ENCODE data around the gene HOXB4.

HOXB4 gene

GRCh38 chr17:48601539-48602425 is 23.6 kb upstream of the HOXB4 start:
- Histone ChIP-seq H3K79me2 (ENCODE audit: low read length) (no peaks in the 10 kb centered on the region), H3K4me3 (ENCODE audit: low read length) (peak overlapping the region; percentile 27; the same call in 1 of the 2 replicates), H3K9me3 (replicated peaks; ENCODE audit: insufficient read depth, low read length) (no peaks in the 10 kb centered on the region), H2AFZ (ENCODE audit: low read length) (no peak overlapping the region), H4K20me1 (ENCODE audit: insufficient read depth, low read length) (no peaks in the 10 kb centered on the region), H3K36me3 (replicated peaks; ENCODE audit: insufficient read depth, low read length) (no peaks in the 10 kb centered on the region), H3K27me3 (replicated peaks; ENCODE audit: insufficient read depth, low read length) (peaks cover 85% of the 10 kb centered on the region), H3K9me2 (replicated peaks; ENCODE audit: insufficient read depth, low read length) (no peaks in the 10 kb centered on the region), H3K4me1 (ENCODE audit: low read length) (no peaks in the 10 kb centered on the region), H3K4me2 (ENCODE audit: low read depth, low read length) (peak overlapping the region; percentile 78), H3K9ac (ENCODE audit: low read length) (no peak overlapping the region), H3F3A (ENCODE audit: insufficient read depth, low read length) (no peaks in the 10 kb centered on the region), H3K27ac (ENCODE audit: low read length) (no peak overlapping the region)
- no peak for DNase-seq
- no peak for TF ChIP-seq CTCF (IDR thresholded peaks at IDR 0.05; ENCODE audit: low read length)
- TF ChIP-seq EZH2phosphoT487 (IDR thresholded peaks at IDR 0.05; ENCODE audit: low read length), result no peak
- TF ChIP-seq EZH2 (optimal IDR thresholded peaks at IDR 0.05; ENCODE audit: low read depth, low read length), result peak; percentile 76

GRCh38 chr17:48601207-48601538 is 23.0 kb upstream of the HOXB4 start:
- Histone ChIP-seq H3K36me3 (replicated peaks; ENCODE audit: insufficient read depth, low read length) (no peaks in the 10 kb centered on the region), H3K4me1 (ENCODE audit: low read length) (no peaks in the 10 kb centered on the region), H3K4me3 (ENCODE audit: low read length) (no peak overlapping the region), H4K20me1 (ENCODE audit: insufficient read depth, low read length) (no peaks in the 10 kb centered on the region), H3K27ac (ENCODE audit: low read length) (no peak overlapping the region), H3K79me2 (ENCODE audit: low read length) (no peaks in the 10 kb centered on the region), H3K27me3 (replicated peaks; ENCODE audit: insufficient read depth, low read length) (peaks cover 91% of the 10 kb centered on the region), H3F3A (ENCODE audit: insufficient read depth, low read length) (no peaks in the 10 kb centered on the region), H2AFZ (ENCODE audit: low read length) (no peak overlapping the region), H3K9me2 (replicated peaks; ENCODE audit: insufficient read depth, low read length) (no peaks in the 10 kb centered on the region), H3K9ac (ENCODE audit: low read length) (no peak overlapping the region), H3K9me3 (replicated peaks; ENCODE audit: insufficient read depth, low read length) (no peaks in the 10 kb centered on the region), H3K4me2 (ENCODE audit: low read depth, low read length) (no peak overlapping the region)
- DNase-seq, result no peak
- TF ChIP-seq EZH2phosphoT487 (IDR thresholded peaks at IDR 0.05; ENCODE audit: low read length), result no peak
- TF ChIP-seq CTCF (IDR thresholded peaks at IDR 0.05; ENCODE audit: low read length), result no peak
- TF ChIP-seq EZH2 (optimal IDR thresholded peaks at IDR 0.05; ENCODE audit: low read depth, low read length), result no peak

- DNase-seq, result no peak
- H3K79me2 ChIP-seq (ENCODE audit: low read length), result no peaks in the 10 kb centered on the region
Measured at GRCh38 chr17:48600244-48601098, 22.3 kb upstream of the HOXB4 start.

More at GRCh38 chr17:48600244-48601098, 22.3 kb upstream of the HOXB4 start:
- no peak overlapping the region for H3K4me3 ChIP-seq (ENCODE audit: low read length)
- no peaks in the 10 kb centered on the region for H3K9me3 ChIP-seq (replicated peaks; ENCODE audit: insufficient read depth, low read length)
- TF ChIP-seq CTCF (IDR thresholded peaks at IDR 0.05; ENCODE audit: low read length), result no peak
- no peak for TF ChIP-seq EZH2 (optimal IDR thresholded peaks at IDR 0.05; ENCODE audit: low read depth, low read length)
- no peak for TF ChIP-seq EZH2phosphoT487 (IDR thresholded peaks at IDR 0.05; ENCODE audit: low read length)
- H3K9ac ChIP-seq (ENCODE audit: low read length), result no peak overlapping the region
- H2AFZ ChIP-seq (ENCODE audit: low read length), result no peak overlapping the region
- H3K4me2 ChIP-seq (ENCODE audit: low read depth, low read length), result no peak overlapping the region
- H3K36me3 ChIP-seq (replicated peaks; ENCODE audit: insufficient read depth, low read length), result no peaks in the 10 kb centered on the region
- H3K4me1 ChIP-seq (ENCODE audit: low read length), result no peaks in the 10 kb centered on the region
- H4K20me1 ChIP-seq (ENCODE audit: insufficient read depth, low read length), result no peaks in the 10 kb centered on the region
- H3K27ac ChIP-seq (ENCODE audit: low read length), result no peak overlapping the region
- H3K9me2 ChIP-seq (replicated peaks; ENCODE audit: insufficient read depth, low read length), result no peaks in the 10 kb centered on the region
- H3F3A ChIP-seq (ENCODE audit: insufficient read depth, low read length), result no peaks in the 10 kb centered on the region
- peaks cover 96% of the 10 kb centered on the region for H3K27me3 ChIP-seq (replicated peaks; ENCODE audit: insufficient read depth, low read length)

All from MM.1S (cell line).